Activated CD8-positive, alpha-beta memory T cell treated with anti-CD3 and anti-CD28 coated beads, Interleukin-2, amount 10 ng/mL, durations not matched to agents 7 days and 5 days (primary cell): ENCODE data around the gene PDPR. TPM values are rescaled to one million over a fixed set of nuclear protein-coding genes. Genes with fewer than 3 reads are reported as not detected.
"Not testable (repeated sequence)": the region's sequence is repeated elsewhere in the genome, so short reads cannot be mapped to it uniquely, and the experiment has no call there.

ENCODE experiments used
- ATAC-seq: fragments of 150-1000 bp; cut with Tn5 transposase; one replicate; pipeline ENCODE4 v1.10.0; 2021; ENCODE audit warnings: moderate library complexity
- CTCF ChIA-PET: fragments of 350-600 bp; sonication (Branson Sonifier 250); formaldehyde crosslinking; loops from one replicate; lab custom pipeline; 2021; ENCODE audit warnings: antibody characterized with exemption; lab: Charles Lee
- DNase-seq: peaks from one replicate; pipeline ENCODE4 v3.0.0-alpha.2; 2020
- H3K27ac Mint-ChIP-seq: one replicate; pipeline ENCODE4 v1.8.0; 2021; ENCODE audit warnings: mild to moderate bottlenecking, mixed read lengths
- H3K27me3 Mint-ChIP-seq: one replicate; pipeline ENCODE4 v1.8.0; 2021; ENCODE audit warnings: mixed read lengths
- H3K36me3 Mint-ChIP-seq: one replicate; pipeline ENCODE4 v1.8.0; 2021; ENCODE audit warnings: mild to moderate bottlenecking, mixed read lengths
- H3K4me1 Mint-ChIP-seq: one replicate; pipeline ENCODE4 v1.8.0; 2021; ENCODE audit warnings: mixed read lengths
- H3K4me3 Mint-ChIP-seq: one replicate; pipeline ENCODE4 v1.8.0; 2021; ENCODE audit warnings: mild to moderate bottlenecking, moderate library complexity, mixed read lengths
- H3K9me3 Mint-ChIP-seq: one replicate; pipeline ENCODE4 v1.8.0; 2022; ENCODE audit warnings: low read depth, mixed read lengths
- total RNA-seq, 2 experiments: library from RNA; stranded (reverse); gene quantifications; one replicate each; pipeline ENCODE4 v1.2.3, GENCODE V29; 2021

The PDPR gene
- total RNA-seq, 2 experiments from 2014 or later: 18.2 to 20.3 TPM

- H3K27me3 Mint-ChIP-seq, H3K4me1 Mint-ChIP-seq, H3K27ac Mint-ChIP-seq, H3K9me3 Mint-ChIP-seq, ATAC-seq, CTCF ChIA-PET, DNase-seq, H3K36me3 Mint-ChIP-seq, H3K4me3 Mint-ChIP-seq: not testable (repeated sequence)
Observed at GRCh38 chr16:70109583-70110279, 4.4 kb upstream of the PDPR start.

GRCh38 chr16:70112162-70112561 is 2.0 kb upstream of the PDPR start:
- ATAC-seq, H3K27me3 Mint-ChIP-seq, DNase-seq, H3K4me1 Mint-ChIP-seq, H3K27ac Mint-ChIP-seq, CTCF ChIA-PET, H3K36me3 Mint-ChIP-seq, H3K9me3 Mint-ChIP-seq, H3K4me3 Mint-ChIP-seq: not testable (repeated sequence)

- H3K36me3 Mint-ChIP-seq, ATAC-seq, CTCF ChIA-PET, H3K9me3 Mint-ChIP-seq, DNase-seq, H3K27me3 Mint-ChIP-seq: not testable (repeated sequence)
- peaks cover 16% of the 10 kb centered on the region for H3K4me1 Mint-ChIP-seq
- H3K27ac Mint-ChIP-seq: peak overlapping the region; percentile 43
- peak overlapping the region; percentile 88 for H3K4me3 Mint-ChIP-seq
Observed at GRCh38 chr16:70113599-70113981, 542 bp upstream of the PDPR start.

GRCh38 chr16:70118354-70118753 is 4.2 kb downstream of the PDPR start:
- not testable (repeated sequence) for H3K27ac Mint-ChIP-seq, H3K27me3 Mint-ChIP-seq, ATAC-seq

GRCh38 chr16:70118776-70119175 is 4.6 kb downstream of the PDPR start:
- DNase-seq, H3K27me3 Mint-ChIP-seq, CTCF ChIA-PET, H3K4me3 Mint-ChIP-seq, H3K27ac Mint-ChIP-seq, ATAC-seq, H3K9me3 Mint-ChIP-seq: not testable (repeated sequence)
- peaks cover 17% of the 10 kb centered on the region for H3K36me3 Mint-ChIP-seq
- H3K4me1 Mint-ChIP-seq: peaks cover 17% of the 10 kb centered on the region

More at GRCh38 chr16:70118354-70118753, 4.2 kb downstream of the PDPR start:
- H3K4me3 Mint-ChIP-seq, CTCF ChIA-PET, DNase-seq, H3K9me3 Mint-ChIP-seq: not testable (repeated sequence)
- H3K36me3 Mint-ChIP-seq: peaks cover 13% of the 10 kb centered on the region
- peaks cover 17% of the 10 kb centered on the region for H3K4me1 Mint-ChIP-seq

- ATAC-seq, H3K4me3 Mint-ChIP-seq, H3K9me3 Mint-ChIP-seq, H3K27me3 Mint-ChIP-seq, CTCF ChIA-PET, DNase-seq, H3K27ac Mint-ChIP-seq: not testable (repeated sequence)
- Mint-ChIP-seq H3K4me1 (peaks cover 11% of the 10 kb centered on the region), H3K36me3 (peaks cover 19% of the 10 kb centered on the region)
Observed at GRCh38 chr16:70120398-70120797, 6.3 kb downstream of the PDPR start.

GRCh38 chr16:70123822-70124221 is 9.7 kb downstream of the PDPR start:
- H3K4me3 Mint-ChIP-seq, DNase-seq, H3K27ac Mint-ChIP-seq, ATAC-seq, H3K4me1 Mint-ChIP-seq, H3K9me3 Mint-ChIP-seq, H3K27me3 Mint-ChIP-seq: not testable (repeated sequence)
- H3K36me3 Mint-ChIP-seq: peaks cover 18% of the 10 kb centered on the region
- CTCF ChIA-PET: interaction anchor here (0.6 kb wide), 1 partner anchor 517 kb away, joined by 3 read pairs; no protein-coding TSS in a partner anchor

- H3K9me3 Mint-ChIP-seq, DNase-seq: not testable (repeated sequence)
- H3K36me3 Mint-ChIP-seq: peaks cover 21% of the 10 kb centered on the region
Observed at GRCh38 chr16:70126226-70126625, 12.1 kb downstream of the PDPR start.

GRCh38 chr16:70127706-70128105 is 13.6 kb downstream of the PDPR start:
- ATAC-seq, H3K27me3 Mint-ChIP-seq, H3K4me3 Mint-ChIP-seq, H3K4me1 Mint-ChIP-seq, CTCF ChIA-PET, H3K27ac Mint-ChIP-seq, DNase-seq, H3K9me3 Mint-ChIP-seq: not testable (repeated sequence)
- H3K36me3 Mint-ChIP-seq: peaks cover 16% of the 10 kb centered on the region

More at GRCh38 chr16:70126226-70126625, 12.1 kb downstream of the PDPR start:
- CTCF ChIA-PET, H3K4me3 Mint-ChIP-seq, H3K27ac Mint-ChIP-seq, ATAC-seq, H3K4me1 Mint-ChIP-seq, H3K27me3 Mint-ChIP-seq: not testable (repeated sequence)

GRCh38 chr16:70128844-70129243 is 14.7 kb downstream of the PDPR start:
- CTCF ChIA-PET, H3K27me3 Mint-ChIP-seq, ATAC-seq, DNase-seq, H3K4me3 Mint-ChIP-seq, H3K27ac Mint-ChIP-seq, H3K9me3 Mint-ChIP-seq, H3K4me1 Mint-ChIP-seq: not testable (repeated sequence)
- H3K36me3 Mint-ChIP-seq: peaks cover 12% of the 10 kb centered on the region

GRCh38 chr16:70135796-70136195 is 21.7 kb downstream of the PDPR start:
- ATAC-seq, H3K4me3 Mint-ChIP-seq, H3K9me3 Mint-ChIP-seq, H3K27me3 Mint-ChIP-seq, H3K4me1 Mint-ChIP-seq, H3K27ac Mint-ChIP-seq, DNase-seq, CTCF ChIA-PET: not testable (repeated sequence)
- peaks cover 20% of the 10 kb centered on the region for H3K36me3 Mint-ChIP-seq

- H3K9me3 Mint-ChIP-seq, H3K27ac Mint-ChIP-seq, H3K4me3 Mint-ChIP-seq, ATAC-seq, CTCF ChIA-PET, H3K4me1 Mint-ChIP-seq, H3K27me3 Mint-ChIP-seq, DNase-seq: not testable (repeated sequence)
- H3K36me3 Mint-ChIP-seq: peaks cover 20% of the 10 kb centered on the region
Observed at GRCh38 chr16:70136595-70136994, 22.5 kb downstream of the PDPR start.

- H3K27ac Mint-ChIP-seq, H3K27me3 Mint-ChIP-seq, H3K4me1 Mint-ChIP-seq, DNase-seq, H3K4me3 Mint-ChIP-seq, H3K9me3 Mint-ChIP-seq, ATAC-seq, CTCF ChIA-PET: not testable (repeated sequence)
- peaks cover 19% of the 10 kb centered on the region for H3K36me3 Mint-ChIP-seq
Observed at GRCh38 chr16:70142739-70143138, 28.6 kb downstream of the PDPR start.

- H3K27me3 Mint-ChIP-seq, H3K4me3 Mint-ChIP-seq, ATAC-seq, H3K9me3 Mint-ChIP-seq, DNase-seq, H3K27ac Mint-ChIP-seq, H3K4me1 Mint-ChIP-seq, CTCF ChIA-PET: not testable (repeated sequence)
- peaks cover 18% of the 10 kb centered on the region for H3K36me3 Mint-ChIP-seq
Observed at GRCh38 chr16:70143231-70143895, 29.2 kb downstream of the PDPR start.
